ENCODE measurements around the gene ZNF689. TPM values are rescaled to one million over a fixed set of nuclear protein-coding genes. Genes with fewer than 3 reads are reported as not detected.

The ZNF689 gene
- total RNA-seq, 1 experiment from 2014 or later: 10.1 TPM

DNA sequence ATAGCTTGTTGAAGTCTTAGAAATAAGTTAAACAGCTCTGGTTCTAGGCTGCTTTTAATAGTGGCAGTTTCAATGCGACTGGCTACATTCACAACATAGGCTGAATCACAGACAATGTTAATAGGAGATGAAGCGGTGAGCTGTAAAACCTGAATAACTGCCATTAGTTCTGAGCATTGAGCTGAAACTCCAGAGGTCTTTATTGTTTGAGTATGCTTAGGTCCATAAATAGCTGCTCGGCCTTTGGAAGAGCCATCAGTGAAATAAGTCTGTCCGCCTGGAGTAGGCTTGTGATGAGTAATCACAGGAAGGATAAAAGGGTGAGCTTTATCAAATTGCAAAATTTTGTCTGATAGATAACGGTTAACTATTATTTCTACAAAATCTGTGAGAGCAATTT lies 9.4 kb upstream of the ZNF689 start:
- H3K27me3 ChIP-seq (ENCODE audit: insufficient read depth, low read depth): no peaks in the 10 kb centered on the region
- H3K9me2 ChIP-seq (ENCODE audit: insufficient read depth): no peaks in the 10 kb centered on the region
- no peaks in the 10 kb centered on the region for H3K9me3 ChIP-seq (ENCODE audit: insufficient read depth, low read depth)
- H3K4me2 ChIP-seq: no peak overlapping the region
- no peaks in the 10 kb centered on the region for H3K36me3 ChIP-seq (ENCODE audit: low read depth)
- H4K20me1 ChIP-seq (ENCODE audit: insufficient read depth): no peaks in the 10 kb centered on the region
- no peak overlapping the region for H3K4me3 ChIP-seq
- H3K79me2 ChIP-seq (ENCODE audit: low read depth): no peaks in the 10 kb centered on the region
- POLR2A ChIA-PET (ENCODE audit: unreplicated experiment): interaction anchor here (0.6 kb wide), 1 partner anchor 11 kb away, joined by 7 read pairs; no protein-coding TSS in a partner anchor
- no TSS peak for BruUV-seq (replicated peaks)
- intact Hi-C loops (cut with micrococcal nuclease; ENCODE audit: unreplicated experiment): no loop called here
- DNase-seq: no peak
- H3K27ac ChIP-seq: no peak overlapping the region
- H3K4me1 ChIP-seq (replicated peaks; ENCODE audit: insufficient read depth): no peaks in the 10 kb centered on the region
- no peak for TF ChIP-seq EZH2 (IDR thresholded peaks at IDR 0.05; ENCODE audit: low read depth)
- TF ChIP-seq, protein P1, sequence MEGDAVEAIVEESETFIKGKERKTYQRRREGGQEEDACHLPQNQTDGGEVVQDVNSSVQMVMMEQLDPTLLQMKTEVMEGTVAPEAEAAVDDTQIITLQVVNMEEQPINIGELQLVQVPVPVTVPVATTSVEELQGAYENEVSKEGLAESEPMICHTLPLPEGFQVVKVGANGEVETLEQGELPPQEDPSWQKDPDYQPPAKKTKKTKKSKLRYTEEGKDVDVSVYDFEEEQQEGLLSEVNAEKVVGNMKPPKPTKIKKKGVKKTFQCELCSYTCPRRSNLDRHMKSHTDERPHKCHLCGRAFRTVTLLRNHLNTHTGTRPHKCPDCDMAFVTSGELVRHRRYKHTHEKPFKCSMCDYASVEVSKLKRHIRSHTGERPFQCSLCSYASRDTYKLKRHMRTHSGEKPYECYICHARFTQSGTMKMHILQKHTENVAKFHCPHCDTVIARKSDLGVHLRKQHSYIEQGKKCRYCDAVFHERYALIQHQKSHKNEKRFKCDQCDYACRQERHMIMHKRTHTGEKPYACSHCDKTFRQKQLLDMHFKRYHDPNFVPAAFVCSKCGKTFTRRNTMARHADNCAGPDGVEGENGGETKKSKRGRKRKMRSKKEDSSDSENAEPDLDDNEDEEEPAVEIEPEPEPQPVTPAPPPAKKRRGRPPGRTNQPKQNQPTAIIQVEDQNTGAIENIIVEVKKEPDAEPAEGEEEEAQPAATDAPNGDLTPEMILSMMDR (conservative IDR thresholded peaks at IDR 0.05): no peak
- H3F3A ChIP-seq (ENCODE audit: insufficient read depth, low read depth): no peaks in the 10 kb centered on the region
- CTCF ChIA-PET: no interaction called here
- no peak overlapping the region for H2AFZ ChIP-seq

- H2AFZ ChIP-seq: no peak overlapping the region
- H3K9me3 ChIP-seq (ENCODE audit: insufficient read depth, low read depth): no peaks in the 10 kb centered on the region
- DNase-seq: no peak
- TF ChIP-seq, protein P1 (conservative IDR thresholded peaks at IDR 0.05): no peak
- no peak for TF ChIP-seq EZH2 (IDR thresholded peaks at IDR 0.05; ENCODE audit: low read depth)
- H3K4me3 ChIP-seq: no peak overlapping the region
- H3F3A ChIP-seq (ENCODE audit: insufficient read depth, low read depth): no peaks in the 10 kb centered on the region
- H3K36me3 ChIP-seq (ENCODE audit: low read depth): no peaks in the 10 kb centered on the region
- BruUV-seq (replicated peaks): no TSS peak
- H4K20me1 ChIP-seq (ENCODE audit: insufficient read depth): no peaks in the 10 kb centered on the region
- no peaks in the 10 kb centered on the region for H3K9me2 ChIP-seq (ENCODE audit: insufficient read depth)
- H3K79me2 ChIP-seq (ENCODE audit: low read depth): no peaks in the 10 kb centered on the region
- ChIA-PET CTCF (no interaction called here), POLR2A (ENCODE audit: unreplicated experiment) (interaction anchor here (0.6 kb wide), 1 partner anchor 11 kb away, joined by 7 read pairs; no protein-coding TSS in a partner anchor)
- no peak overlapping the region for H3K27ac ChIP-seq
- intact Hi-C loops (cut with micrococcal nuclease; ENCODE audit: unreplicated experiment): no loop called here
- no peak overlapping the region for H3K4me2 ChIP-seq
- no peaks in the 10 kb centered on the region for H3K4me1 ChIP-seq (replicated peaks; ENCODE audit: insufficient read depth)
- H3K27me3 ChIP-seq (ENCODE audit: insufficient read depth, low read depth): no peaks in the 10 kb centered on the region
These were observed 9.0 kb upstream of the ZNF689 start for GRCh38 chr16:30619202-30619601.

DNA sequence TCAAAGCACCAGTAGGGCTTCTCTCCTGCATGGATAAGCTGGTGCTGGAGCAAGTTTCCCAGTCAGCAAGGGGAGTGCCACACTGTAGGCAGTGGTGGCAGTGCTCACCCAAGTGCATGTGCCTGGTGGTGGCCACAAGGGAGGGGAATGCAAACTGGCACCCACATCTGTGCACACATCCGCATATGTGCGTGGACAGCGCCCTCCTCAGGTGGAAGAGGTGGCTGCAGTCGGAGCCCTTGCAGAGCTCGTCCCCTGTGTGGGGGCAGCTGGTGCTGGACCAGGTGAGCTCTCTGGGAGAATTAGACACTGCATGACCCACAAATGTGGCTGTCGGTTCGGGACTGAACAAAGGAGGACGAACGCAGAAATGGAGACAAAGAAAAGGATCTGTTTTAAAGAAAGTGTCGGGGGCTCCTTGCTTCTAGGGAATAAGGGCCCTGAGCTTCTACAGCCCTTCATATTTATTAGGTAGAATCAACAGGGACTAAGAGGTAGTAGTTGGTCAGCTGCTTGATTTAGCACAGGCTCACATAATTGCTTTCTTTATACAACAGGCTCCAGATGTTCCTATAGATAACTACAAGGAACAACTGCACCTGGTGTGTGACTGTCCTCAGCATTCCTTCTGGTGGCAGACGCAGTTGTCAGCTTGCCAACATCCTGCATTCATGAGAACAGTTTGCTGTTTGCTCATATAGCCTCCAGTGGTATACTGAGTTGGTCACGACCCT lies 5.3 kb upstream of the ZNF689 start:
- Histone ChIP-seq H3K4me2 (no peak overlapping the region), H3F3A (ENCODE audit: insufficient read depth, low read depth) (peaks cover 7% of the 10 kb centered on the region; the same call in 1 of the 2 replicates), H4K20me1 (ENCODE audit: insufficient read depth) (no peaks in the 10 kb centered on the region), H3K4me3 (no peak overlapping the region), H3K27me3 (ENCODE audit: insufficient read depth, low read depth) (no peaks in the 10 kb centered on the region), H3K36me3 (ENCODE audit: low read depth) (no peaks in the 10 kb centered on the region), H2AFZ (no peak overlapping the region), H3K79me2 (ENCODE audit: low read depth) (no peaks in the 10 kb centered on the region), H3K4me1 (replicated peaks; ENCODE audit: insufficient read depth) (no peaks in the 10 kb centered on the region; the same call in 1 of the 2 replicates), H3K9me2 (ENCODE audit: insufficient read depth) (no peaks in the 10 kb centered on the region), H3K27ac (no peak overlapping the region), H3K9me3 (ENCODE audit: insufficient read depth, low read depth) (no peaks in the 10 kb centered on the region)
- ChIA-PET POLR2A (ENCODE audit: unreplicated experiment) (no interaction called here), CTCF (interaction anchor here (0.7 to 1.4 kb wide), 5 partner anchors 43 to 206 kb away, joined by 3 to 7 read pairs (median 3); partner anchors contain the start of genes DCTPP1 and FBRS)
- TF ChIP-seq, protein P1 (conservative IDR thresholded peaks at IDR 0.05): peak; percentile 84
- TF ChIP-seq EZH2 (IDR thresholded peaks at IDR 0.05; ENCODE audit: low read depth): no peak
- intact Hi-C loops (cut with micrococcal nuclease; ENCODE audit: unreplicated experiment): no loop called here
- DNase-seq: peak; percentile 57 to 77
- BruUV-seq (replicated peaks): no TSS peak

Data from PC-9 (cell line).